ENCODE results near the gene TNC. TPM values are rescaled to one million over a fixed set of nuclear protein-coding genes. Genes with fewer than 3 reads are reported as not detected.

TNC gene
- total RNA-seq, 1 donor from 2014 or later, result 137 TPM

GRCh38 chr9:115161446-115161845 lies 43.5 kb upstream of the TNC start:
- Histone ChIP-seq H3K9me3 (no peaks in the 10 kb centered on the region), H3K4me1 (peaks cover 4 to 22% of the 10 kb centered on the region in 2 donors), H3K27ac (no peak overlapping the region), H3K4me3 (no peak overlapping the region), H3K36me3 (no peaks in the 10 kb centered on the region), H3K27me3 (no peaks in the 10 kb centered on the region)
- no peak for TF ChIP-seq CTCF (IDR thresholded peaks at IDR 0.05)
- intact Hi-C loops (cut with DNase I), result no loop called here
- no peak for DNase-seq (ENCODE audit: low spot score in 2 of 2)

GRCh38 chr9:115158661-115159481 lies 40.9 kb upstream of the TNC start:
- DNase-seq (ENCODE audit: low spot score in 2 of 2), result no peak
- Histone ChIP-seq H3K4me1 (peaks cover 4 to 22% of the 10 kb centered on the region in 2 donors), H3K27ac (peak overlapping the region; percentile 64 to 86), H3K4me3 (no peak overlapping the region), H3K9me3 (no peaks in the 10 kb centered on the region), H3K36me3 (no peaks in the 10 kb centered on the region), H3K27me3 (no peaks in the 10 kb centered on the region)
- no peak for TF ChIP-seq CTCF (IDR thresholded peaks at IDR 0.05)
- intact Hi-C loops (cut with DNase I), result loop anchor here (5.0 to 10.0 kb wide), 2 partner anchors 183 to 764 kb away; no protein-coding TSS in a partner anchor

- no peak for TF ChIP-seq CTCF (IDR thresholded peaks at IDR 0.05)
- Histone ChIP-seq H3K27ac (peak overlapping the region; percentile 64 to 86), H3K27me3 (no peaks in the 10 kb centered on the region), H3K9me3 (no peaks in the 10 kb centered on the region), H3K36me3 (no peaks in the 10 kb centered on the region), H3K4me1 (peaks cover 4 to 22% of the 10 kb centered on the region in 2 donors), H3K4me3 (no peak overlapping the region)
- intact Hi-C loops (cut with DNase I), result loop anchor here (1.0 to 10.0 kb wide), 6 partner anchors 10 to 762 kb away; no protein-coding TSS in a partner anchor
- DNase-seq (ENCODE audit: low spot score in 2 of 2), result peak in 1 of 2 donors; percentile 70
Observed at GRCh38 chr9:115157245-115157674, 39.3 kb upstream of the TNC start.

- no peaks in the 10 kb centered on the region for H3K9me3 ChIP-seq
- DNase-seq (ENCODE audit: low spot score in 2 of 2), result no peak
- peaks cover 4 to 22% of the 10 kb centered on the region in 2 donors for H3K4me1 ChIP-seq
- no peaks in the 10 kb centered on the region for H3K27me3 ChIP-seq
- H3K36me3 ChIP-seq, result no peaks in the 10 kb centered on the region
- no peak for TF ChIP-seq CTCF (IDR thresholded peaks at IDR 0.05)
- no peak overlapping the region for H3K27ac ChIP-seq
- H3K4me3 ChIP-seq, result no peak overlapping the region
- intact Hi-C loops (cut with DNase I), result loop anchor here (5.0 to 10.0 kb wide), 2 partner anchors 187 to 760 kb away; no protein-coding TSS in a partner anchor
Observed at GRCh38 chr9:115155037-115155436, 37.1 kb upstream of the TNC start.

GRCh38 chr9:115154617-115155016 lies 36.7 kb upstream of the TNC start:
- no peak for TF ChIP-seq CTCF (IDR thresholded peaks at IDR 0.05)
- H3K4me1 ChIP-seq, result peaks cover 4 to 22% of the 10 kb centered on the region in 2 donors
- no peaks in the 10 kb centered on the region for H3K36me3 ChIP-seq
- H3K4me3 ChIP-seq, result no peak overlapping the region
- DNase-seq (ENCODE audit: low spot score in 2 of 2), result no peak
- H3K9me3 ChIP-seq, result no peaks in the 10 kb centered on the region
- peak overlapping the region in 1 of 2 donors; percentile 3 for H3K27ac ChIP-seq
- no peaks in the 10 kb centered on the region for H3K27me3 ChIP-seq
- intact Hi-C loops (cut with DNase I), result loop anchor here (5.0 to 10.0 kb wide), 2 partner anchors 188 to 760 kb away; no protein-coding TSS in a partner anchor
